ENCODE measurements around the gene TAL1.

Gene TAL1

GRCh38 chr1:47178020-47178419 lies 54.0 kb downstream of the TAL1 start:
- Histone ChIP-seq H2AFZ (ENCODE audit: low read length) (no peak overlapping the region), H3K27ac (ENCODE audit: low read depth, low read length, poor library complexity, severe bottlenecking) (no peak overlapping the region), H3K36me3 (ENCODE audit: insufficient read depth, low read length) (no peaks in the 10 kb centered on the region), H3K4me2 (ENCODE audit: low read length) (no peak overlapping the region), H3K9ac (ENCODE audit: low read length) (no peak overlapping the region), H3K4me1 (ENCODE audit: insufficient read depth, low read length, severe bottlenecking) (peaks cover 5% of the 10 kb centered on the region), H3K9me2 (ENCODE audit: low read depth, low read length) (no peaks in the 10 kb centered on the region), H3K9me3 (ENCODE audit: low read length) (no peaks in the 10 kb centered on the region), H3K4me3 (ENCODE audit: low read depth, low read length, poor library complexity, severe bottlenecking) (no peak overlapping the region), H3F3A (ENCODE audit: insufficient read depth, low read length) (no peaks in the 10 kb centered on the region), H4K20me1 (ENCODE audit: insufficient read depth, low read length) (no peaks in the 10 kb centered on the region), H3K79me2 (ENCODE audit: insufficient read depth, low read length) (no peaks in the 10 kb centered on the region), H3K27me3 (ENCODE audit: insufficient read depth, low read length) (no peaks in the 10 kb centered on the region)
- TF ChIP-seq CTCF (IDR thresholded peaks at IDR 0.05; ENCODE audit: low read length) (no peak), EZH2 (IDR thresholded peaks at IDR 0.05; ENCODE audit: borderline replicate concordance, low read length) (no peak)

DNA sequence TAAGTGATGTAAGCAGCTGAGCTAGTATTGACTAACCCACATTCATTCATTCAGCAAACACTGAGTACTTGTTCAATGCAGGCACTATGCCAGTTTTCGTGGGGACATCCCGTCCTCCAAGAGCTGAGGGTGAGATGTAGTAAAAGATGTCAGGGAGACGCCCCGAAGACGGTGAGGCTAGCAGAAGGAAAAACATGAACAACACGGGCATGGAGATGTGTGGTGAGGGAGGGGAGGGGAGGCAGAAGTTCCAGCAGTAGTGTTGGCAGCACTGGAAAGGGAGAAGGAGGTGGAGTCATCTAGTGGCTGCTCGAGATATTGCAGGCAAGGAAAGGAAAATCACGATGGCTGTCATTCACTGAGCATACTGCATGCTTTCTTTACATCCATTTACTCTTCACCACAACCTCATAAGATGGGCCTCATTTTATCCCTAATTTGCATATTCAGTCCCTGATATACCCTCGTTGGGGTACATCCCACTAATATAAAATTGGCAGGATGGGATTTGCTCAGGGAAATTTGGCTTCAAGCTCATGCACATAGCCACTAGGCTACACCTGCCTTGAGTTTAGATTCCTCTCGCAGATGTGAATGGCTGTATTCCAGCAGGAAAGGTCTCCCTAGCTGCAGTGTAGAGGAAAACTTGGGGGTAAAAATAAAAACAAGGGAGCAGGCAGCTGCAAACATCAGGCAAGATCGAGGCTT lies 56.6 kb downstream of the TAL1 start:
- no peaks in the 10 kb centered on the region for H4K20me1 ChIP-seq (ENCODE audit: insufficient read depth, low read length)
- H3K27me3 ChIP-seq (ENCODE audit: insufficient read depth, low read length) = no peaks in the 10 kb centered on the region
- no peak overlapping the region for H3K4me2 ChIP-seq (ENCODE audit: low read length)
- H3K27ac ChIP-seq (ENCODE audit: low read depth, low read length, poor library complexity, severe bottlenecking) = no peak overlapping the region
- H3K9me3 ChIP-seq (ENCODE audit: low read length) = no peaks in the 10 kb centered on the region
- H3K4me1 ChIP-seq (ENCODE audit: insufficient read depth, low read length, severe bottlenecking) = peaks cover 5% of the 10 kb centered on the region
- no peaks in the 10 kb centered on the region for H3F3A ChIP-seq (ENCODE audit: insufficient read depth, low read length)
- no peaks in the 10 kb centered on the region for H3K79me2 ChIP-seq (ENCODE audit: insufficient read depth, low read length)
- TF ChIP-seq EZH2 (IDR thresholded peaks at IDR 0.05; ENCODE audit: borderline replicate concordance, low read length) (no peak), CTCF (IDR thresholded peaks at IDR 0.05; ENCODE audit: low read length) (peak; percentile 80)
- H3K36me3 ChIP-seq (ENCODE audit: insufficient read depth, low read length) = no peaks in the 10 kb centered on the region
- no peak overlapping the region for H3K4me3 ChIP-seq (ENCODE audit: low read depth, low read length, poor library complexity, severe bottlenecking)
- no peak overlapping the region for H2AFZ ChIP-seq (ENCODE audit: low read length)
- no peak overlapping the region for H3K9ac ChIP-seq (ENCODE audit: low read length)
- no peaks in the 10 kb centered on the region for H3K9me2 ChIP-seq (ENCODE audit: low read depth, low read length)

DNA sequence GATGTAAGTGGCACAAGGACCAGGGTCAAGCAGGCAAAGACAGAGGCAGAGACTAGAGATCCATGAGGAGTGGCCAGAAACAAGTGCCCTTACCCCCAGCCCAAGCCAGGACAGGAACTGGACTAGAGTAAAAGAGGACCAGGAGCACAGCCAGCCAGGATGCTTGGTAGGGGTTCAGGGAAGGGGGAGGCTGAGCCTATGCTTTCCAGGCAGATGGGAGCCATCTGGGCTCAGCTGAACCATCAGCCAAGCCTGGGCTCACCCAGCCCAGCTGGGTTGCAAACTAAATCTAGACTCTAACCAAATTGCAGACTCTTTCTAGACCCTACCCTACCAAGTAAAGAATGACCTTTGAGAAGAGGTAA lies 57.4 kb downstream of the TAL1 start:
- no peak overlapping the region for H3K4me3 ChIP-seq (ENCODE audit: low read depth, low read length, poor library complexity, severe bottlenecking)
- no peaks in the 10 kb centered on the region for H3K27me3 ChIP-seq (ENCODE audit: insufficient read depth, low read length)
- no peak overlapping the region for H3K4me2 ChIP-seq (ENCODE audit: low read length)
- no peak overlapping the region for H3K9ac ChIP-seq (ENCODE audit: low read length)
- no peak overlapping the region for H2AFZ ChIP-seq (ENCODE audit: low read length)
- no peaks in the 10 kb centered on the region for H3F3A ChIP-seq (ENCODE audit: insufficient read depth, low read length)
- H3K36me3 ChIP-seq (ENCODE audit: insufficient read depth, low read length) = no peaks in the 10 kb centered on the region
- H3K4me1 ChIP-seq (ENCODE audit: insufficient read depth, low read length, severe bottlenecking) = peaks cover 5% of the 10 kb centered on the region
- H3K9me2 ChIP-seq (ENCODE audit: low read depth, low read length) = no peaks in the 10 kb centered on the region
- H3K9me3 ChIP-seq (ENCODE audit: low read length) = no peaks in the 10 kb centered on the region
- no peak overlapping the region for H3K27ac ChIP-seq (ENCODE audit: low read depth, low read length, poor library complexity, severe bottlenecking)
- no peaks in the 10 kb centered on the region for H3K79me2 ChIP-seq (ENCODE audit: insufficient read depth, low read length)
- H4K20me1 ChIP-seq (ENCODE audit: insufficient read depth, low read length) = no peaks in the 10 kb centered on the region
- no peak for TF ChIP-seq CTCF (IDR thresholded peaks at IDR 0.05; ENCODE audit: low read length)
- no peak for TF ChIP-seq EZH2 (IDR thresholded peaks at IDR 0.05; ENCODE audit: borderline replicate concordance, low read length)

All from OCI-LY1 (cell line).